BLaER1 (cell line): ENCODE measurements around the gene DEAF1.

ENCODE experiments used
- H3K27ac ChIP-seq: shearing (Covaris generic); formaldehyde crosslinking; 2 replicates; pipeline ENCODE4 v1.8.1; 2022
- H3K27me3 ChIP-seq: shearing (Covaris generic); formaldehyde crosslinking; 2 replicates; pipeline ENCODE4 v1.8.1; 2022
- H3K36me3 ChIP-seq: shearing (Covaris generic); formaldehyde crosslinking; 2 replicates; pipeline ENCODE4 v1.8.1; 2022
- H3K4me1 ChIP-seq: shearing (Covaris generic); formaldehyde crosslinking; 2 replicates; pipeline ENCODE4 v1.8.1; 2022
- H3K4me2 ChIP-seq: shearing (Covaris generic); formaldehyde crosslinking; 2 replicates; pipeline ENCODE4 v1.8.1; 2022
- H3K4me3 ChIP-seq: shearing (Covaris generic); formaldehyde crosslinking; 2 replicates; pipeline ENCODE4 v1.8.1; 2022
- H3K9ac ChIP-seq: shearing (Covaris generic); formaldehyde crosslinking; 2 replicates; pipeline ENCODE4 v1.8.1; 2022
- H3K9me3 ChIP-seq: shearing (Covaris generic); formaldehyde crosslinking; 2 replicates; pipeline ENCODE4 v1.8.1; 2022
- H4K20me1 ChIP-seq: shearing (Covaris generic); formaldehyde crosslinking; 2 replicates; pipeline ENCODE4 v1.8.1; 2022
- Cebpa-rat ChIP-seq: shearing (Covaris generic); IDR thresholded peaks from 2 replicates; pipeline ENCODE4 v1.8.1; 2022

The DEAF1 gene

GRCh38 chr11:597166-597725, 97.8 kb downstream of the DEAF1 start:
- no peak overlapping the region for H3K27ac ChIP-seq
- no peak overlapping the region for H3K9ac ChIP-seq
- peaks cover 99% of the 10 kb centered on the region for H3K36me3 ChIP-seq
- H3K4me3 ChIP-seq = no peak overlapping the region
- H3K4me2 ChIP-seq = no peak overlapping the region
- no peaks in the 10 kb centered on the region for H3K9me3 ChIP-seq
- peaks cover 94% of the 10 kb centered on the region for H4K20me1 ChIP-seq
- H3K4me1 ChIP-seq = no peaks in the 10 kb centered on the region
- no peaks in the 10 kb centered on the region for H3K27me3 ChIP-seq
- no peak for TF ChIP-seq Cebpa-rat

- no peak overlapping the region for H3K4me3 ChIP-seq
- H3K27me3 ChIP-seq = no peaks in the 10 kb centered on the region
- no peak overlapping the region for H3K9ac ChIP-seq
- H3K4me1 ChIP-seq = no peaks in the 10 kb centered on the region
- H3K36me3 ChIP-seq = peaks cover 98% of the 10 kb centered on the region
- no peak overlapping the region for H3K27ac ChIP-seq
- no peak overlapping the region for H3K4me2 ChIP-seq
- peaks cover 93% of the 10 kb centered on the region for H4K20me1 ChIP-seq
- no peak for TF ChIP-seq Cebpa-rat
- no peaks in the 10 kb centered on the region for H3K9me3 ChIP-seq
Measured at GRCh38 chr11:596374-596773, 98.6 kb downstream of the DEAF1 start.

- H3K4me2 ChIP-seq = no peak overlapping the region
- peaks cover 98% of the 10 kb centered on the region for H3K36me3 ChIP-seq
Measured at GRCh38 chr11:595400-595799, 99.6 kb downstream of the DEAF1 start.

More at GRCh38 chr11:595400-595799, 99.6 kb downstream of the DEAF1 start:
- H3K4me1 ChIP-seq = no peaks in the 10 kb centered on the region
- TF ChIP-seq Cebpa-rat = no peak
- H3K27me3 ChIP-seq = no peaks in the 10 kb centered on the region
- no peaks in the 10 kb centered on the region for H3K9me3 ChIP-seq
- H3K9ac ChIP-seq = 0 out of 2 replicates have a peak overlapping the region, but pooled peaks have one; percentile 15
- peaks cover 96% of the 10 kb centered on the region for H4K20me1 ChIP-seq
- no peak overlapping the region for H3K27ac ChIP-seq
- no peak overlapping the region for H3K4me3 ChIP-seq
